Measurements from ENCODE around the gene RBM25. TPM values are rescaled to one million over a fixed set of nuclear protein-coding genes. Genes with fewer than 3 reads are reported as not detected.

Gene RBM25
- total RNA-seq, 2 donors from 2014 or later = 52.7 to 75.8 TPM

GRCh38 chr14:73025544-73025943 is 32.8 kb upstream of the RBM25 start:
- Histone ChIP-seq H3K4me3 (no peak overlapping the region), H3K4me1 (peaks cover 27% of the 10 kb centered on the region), H3K27me3 (no peaks in the 10 kb centered on the region), H3K36me3 (replicated peaks in 1 of 2; ENCODE audit: insufficient read depth in 1 of 2, low read depth in 2 of 2) (peaks cover 0 to 2% of the 10 kb centered on the region in 2 donors), H3K27ac (no peak overlapping the region), H3K9me3 (no peaks in the 10 kb centered on the region)
- DNase-seq (no peak), ATAC-seq (no peak)
- intact Hi-C loops (cut with DNase I) = no loop called here
- WGBS, 2 donors = 85 to 88% methylated on average over 3 of the region's 3 CpGs
- no peak for TF ChIP-seq POLR2A (IDR thresholded peaks at IDR 0.05)
- TF ChIP-seq CTCF (IDR thresholded peaks at IDR 0.05) = no peak

GRCh38 chr14:73026243-73026844 is 32.0 kb upstream of the RBM25 start:
- Histone ChIP-seq H3K36me3 (replicated peaks in 1 of 2; ENCODE audit: insufficient read depth in 1 of 2, low read depth in 2 of 2) (peaks cover 0 to 2% of the 10 kb centered on the region in 2 donors), H3K4me1 (peaks cover 27% of the 10 kb centered on the region), H3K4me3 (peak overlapping the region; percentile 81 to 94), H3K9me3 (no peaks in the 10 kb centered on the region), H3K27ac (peak overlapping the region; percentile 70 to 91 (median 82)), H3K27me3 (no peaks in the 10 kb centered on the region)
- no peak for ATAC-seq
- TF ChIP-seq POLR2A (IDR thresholded peaks at IDR 0.05) (no peak), CTCF (IDR thresholded peaks at IDR 0.05) (no peak)
- DNase-seq = no peak
- intact Hi-C loops (cut with DNase I) = no loop called here
- WGBS, 2 donors = 1% methylated on average over 8 to 17 of the region's 21 CpGs

- WGBS, 2 donors = 1% methylated on average over 5 to 33 of the region's 42 CpGs
- Histone ChIP-seq H3K36me3 (replicated peaks in 1 of 2; ENCODE audit: insufficient read depth in 1 of 2, low read depth in 2 of 2) (peaks cover 0 to 2% of the 10 kb centered on the region in 2 donors), H3K27ac (peak within 1 kb of the TSS; percentile 70 to 91 (median 82)), H3K4me3 (peak within 1 kb of the TSS; percentile 81 to 94), H3K4me1 (peaks cover 23% of the 10 kb centered on the region), H3K9me3 (no peaks in the 10 kb centered on the region), H3K27me3 (no peaks in the 10 kb centered on the region)
- TF ChIP-seq POLR2A (IDR thresholded peaks at IDR 0.05) (peak; percentile 23 to 82 (median 81)), CTCF (IDR thresholded peaks at IDR 0.05) (peak in 1 of 7 experiments; percentile 5)
- intact Hi-C loops (cut with DNase I) = no loop called here
- DNase-seq (peak; percentile 96 to 98 (median 97)), ATAC-seq (peak; percentile 99)
These were observed 31.3 kb upstream of the RBM25 start, which contains the start of gene ZFYVE1 for GRCh38 chr14:73026845-73027542. Gene ZFYVE1 (minus strand): TSS chr14:73027106. CDS start chr14:73024508, 2,598 bp downstream.

GRCh38 chr14:73027546-73027945 is 30.8 kb upstream of the RBM25 start:
- Histone ChIP-seq H3K4me3 (peak overlapping the region in 1 of 2 donors; percentile 94), H3K9me3 (no peaks in the 10 kb centered on the region), H3K4me1 (peaks cover 18% of the 10 kb centered on the region), H3K27ac (no peak overlapping the region), H3K27me3 (no peaks in the 10 kb centered on the region), H3K36me3 (replicated peaks in 1 of 2; ENCODE audit: insufficient read depth in 1 of 2, low read depth in 2 of 2) (no peaks in the 10 kb centered on the region)
- no peak for ATAC-seq
- WGBS, 2 donors = 32 to 37% methylated on average over 3 of the region's 3 CpGs
- intact Hi-C loops (cut with DNase I) = no loop called here
- no peak for TF ChIP-seq CTCF (IDR thresholded peaks at IDR 0.05)
- no peak for TF ChIP-seq POLR2A (IDR thresholded peaks at IDR 0.05)
- no peak for DNase-seq

Measured in body of pancreas (tissue), 4 donors.